ENCODE measurements around the gene DDB1.

GRCh38 chr11:61325649-61326414 lies 7.1 kb downstream of the DDB1 start:
- TF ChIP-seq CTCF (IDR thresholded peaks at IDR 0.05; ENCODE audit: low read depth, low read length) (no peak), MAX (IDR thresholded peaks at IDR 0.05; ENCODE audit: low read depth, low read length) (no peak), POLR2A (IDR thresholded peaks at IDR 0.05; ENCODE audit: extremely low read depth, insufficient read length) (no peak)

Measured in NB4 (cell line).